Liver (tissue), 9 donors: ENCODE results near the gene PSMB7. TPM values are rescaled to one million over a fixed set of nuclear protein-coding genes. Genes with fewer than 3 reads are reported as not detected.
A peak's percentile ranks its signal among the peaks of the same experiment; 100 is the strongest.

Experiments used
- DNase-seq: peaks from one replicate; pipeline ENCODE4 v3.0.0-alpha.2; 2017; ENCODE audit warnings: low spot score
- H3K27ac ChIP-seq, 2 donors: one replicate each; pipeline ENCODE4 v1.7.0; 2013; ENCODE audit warnings: inconsistent platforms in 2 of 2, low read length in 2 of 2, control low read depth in 1 of 2, low read depth in 1 of 2, mild to moderate bottlenecking in 1 of 2
- H3K27me3 ChIP-seq, 4 donors: one replicate each; pipeline versions ENCODE4 v1.6.1 to v1.7.0; 2013; ENCODE audit warnings: low read length in 3 of 4, inconsistent platforms in 1 of 4, mild to moderate bottlenecking in 1 of 4, moderate library complexity in 1 of 4; ENCODE audit not compliant: control insufficient read depth in 4 of 4, insufficient read depth in 4 of 4
- H3K36me3 ChIP-seq, 4 donors: one replicate each; pipeline versions ENCODE4 v1.6.1 to v1.7.0; 2013; ENCODE audit warnings: low read length in 3 of 4, mild to moderate bottlenecking in 3 of 4, low read depth in 1 of 4, moderate library complexity in 1 of 4; ENCODE audit not compliant: control insufficient read depth in 4 of 4, insufficient read depth in 3 of 4
- H3K4me1 ChIP-seq, 4 donors: one replicate each; pipeline versions ENCODE4 v1.6.1 to v1.7.0; 2013; ENCODE audit warnings: low read length in 3 of 4, mild to moderate bottlenecking in 3 of 4, moderate library complexity in 1 of 4; ENCODE audit not compliant: control insufficient read depth in 4 of 4, insufficient read depth in 4 of 4
- H3K4me3 ChIP-seq, 3 donors: one replicate each; pipeline versions ENCODE4 v1.6.1 to v1.7.0; 2013; ENCODE audit warnings: low read length in 3 of 3, control low read depth in 1 of 3, low read depth in 1 of 3, mild to moderate bottlenecking in 1 of 3
- H3K9ac ChIP-seq, 2 donors: one replicate each; pipeline ENCODE4 v1.7.0; 2013; ENCODE audit warnings: low read length in 2 of 2, mild to moderate bottlenecking in 2 of 2, moderate library complexity in 2 of 2, control low read depth in 1 of 2, low read depth in 1 of 2
- H3K9me3 ChIP-seq, 4 donors: one replicate each; pipeline versions ENCODE4 v1.6.1 to v1.7.0; 2013; ENCODE audit warnings: low read length in 3 of 4; ENCODE audit not compliant: control insufficient read depth in 4 of 4
- EGR1 ChIP-seq, 2 donors: IDR thresholded peaks; 2 replicates each; pipeline ENCODE4 v1.6.1; 2016 to 2018; ENCODE audit warnings: antibody characterized with exemption in 2 of 2, low read depth in 2 of 2
- FOXA1 ChIP-seq: IDR thresholded peaks from 2 replicates; pipeline ENCODE4 v1.6.1; 2016; ENCODE audit warnings: antibody characterized with exemption
- FOXA2 ChIP-seq: IDR thresholded peaks from 2 replicates; pipeline ENCODE4 v1.6.1; 2016; ENCODE audit warnings: antibody characterized with exemption
- GABPA ChIP-seq, 2 donors: IDR thresholded peaks in 1 of 2; conservative IDR thresholded peaks in 1 of 2; 2 replicates each; pipeline ENCODE4 v1.6.1; 2016; ENCODE audit warnings: antibody characterized with exemption in 2 of 2, mild to moderate bottlenecking in 1 of 2, moderate library complexity in 1 of 2
- HNF4A ChIP-seq, 2 donors: conservative IDR thresholded peaks; 2 replicates each; pipeline ENCODE4 v1.6.1; 2016; ENCODE audit warnings: antibody characterized with exemption in 2 of 2, mild to moderate bottlenecking in 2 of 2
- HNF4G ChIP-seq: IDR thresholded peaks from 2 replicates; pipeline ENCODE4 v1.6.1; 2016; ENCODE audit warnings: antibody characterized with exemption
- JUND ChIP-seq, 2 donors: IDR thresholded peaks; 2 replicates each; pipeline ENCODE4 v1.6.1; 2016; ENCODE audit warnings: antibody characterized with exemption in 2 of 2
- NR2F2 ChIP-seq: IDR thresholded peaks from 2 replicates; pipeline ENCODE4 v1.6.1; 2016; ENCODE audit warnings: antibody characterized with exemption
- RAD21 ChIP-seq, 2 donors: IDR thresholded peaks; 2 replicates each; pipeline ENCODE4 v1.6.1; 2016; ENCODE audit warnings: antibody characterized with exemption in 2 of 2, mild to moderate bottlenecking in 2 of 2
- RXRA ChIP-seq, 2 donors: IDR thresholded peaks; 2 replicates each; pipeline ENCODE4 v1.6.1; 2017 to 2018; ENCODE audit warnings: antibody characterized with exemption in 2 of 2, mild to moderate bottlenecking in 1 of 2
- SP1 ChIP-seq: IDR thresholded peaks from 2 replicates; pipeline ENCODE4 v1.6.1; 2018; ENCODE audit warnings: antibody characterized with exemption, mild to moderate bottlenecking
- TAF1 ChIP-seq: conservative IDR thresholded peaks from 2 replicates; pipeline ENCODE4 v1.6.1; 2016; ENCODE audit warnings: antibody characterized with exemption, mild to moderate bottlenecking
- YY1 ChIP-seq: IDR thresholded peaks from 2 replicates; pipeline ENCODE4 v1.6.1; 2016; ENCODE audit warnings: antibody characterized with exemption, mild to moderate bottlenecking
- WGBS: extraction: QIAGEN DNeasy Blood & Tissue Kit; methylation state at CpG from one replicate; pipeline ENCODE4 v1.1.7; 2013; 5-methylcytosine and 5-hydroxymethylcytosine counted together
- polyA plus RNA-seq, 2 donors: library from polyadenylated mRNA; stranded (reverse) in 1 of 2; unstranded in 1 of 2; fragments of 200-250 nt in 1 of 2; fragments of >200 nt in 1 of 2; fragmentation: Nextera tagmentation in 1 of 2; extraction: Ambion mirVana in 1 of 2; gene quantifications; one replicate each; pipeline versions ENCODE4 v1.2.1 to v1.2.3, GENCODE V29; 2013 to 2015
- total RNA-seq, 2 donors: library from RNA; depleted of rRNA; stranded (reverse); fragments of >200 nt; gene quantifications; one replicate each; pipeline ENCODE4 v1.2.3, GENCODE V29; 2014
- TF ChIP-seq, protein P1 (sequence below): fragments of 150-350 bp; IDR thresholded peaks from 2 replicates; pipeline ENCODE4 v1.5.1; 2017; ENCODE audit warnings: improper control_type of control experiment, low read depth, low read length; ENCODE audit not compliant: missing input control
- TF ChIP-seq, protein P2 (sequence below): IDR thresholded peaks from 2 replicates; pipeline ENCODE4 v1.6.1; 2016; ENCODE audit warnings: antibody characterized with exemption, mild to moderate bottlenecking
- TF ChIP-seq, protein P3 (sequence below): IDR thresholded peaks from 2 replicates; pipeline ENCODE4 v1.6.1; 2016; ENCODE audit warnings: antibody characterized with exemption
- TF ChIP-seq, protein P4 (sequence below): IDR thresholded peaks from 2 replicates; pipeline ENCODE4 v1.6.1; 2016; ENCODE audit warnings: antibody characterized with exemption
- donor health status: healthy.
- donor health status: healthy.
- donor health status: healthy.
- donor health status: healthy.
- donor health status: healthy.

PSMB7 gene
- total and polyA plus RNA-seq, 4 donors = 90.9 to 183 (median 134) TPM

DNA sequence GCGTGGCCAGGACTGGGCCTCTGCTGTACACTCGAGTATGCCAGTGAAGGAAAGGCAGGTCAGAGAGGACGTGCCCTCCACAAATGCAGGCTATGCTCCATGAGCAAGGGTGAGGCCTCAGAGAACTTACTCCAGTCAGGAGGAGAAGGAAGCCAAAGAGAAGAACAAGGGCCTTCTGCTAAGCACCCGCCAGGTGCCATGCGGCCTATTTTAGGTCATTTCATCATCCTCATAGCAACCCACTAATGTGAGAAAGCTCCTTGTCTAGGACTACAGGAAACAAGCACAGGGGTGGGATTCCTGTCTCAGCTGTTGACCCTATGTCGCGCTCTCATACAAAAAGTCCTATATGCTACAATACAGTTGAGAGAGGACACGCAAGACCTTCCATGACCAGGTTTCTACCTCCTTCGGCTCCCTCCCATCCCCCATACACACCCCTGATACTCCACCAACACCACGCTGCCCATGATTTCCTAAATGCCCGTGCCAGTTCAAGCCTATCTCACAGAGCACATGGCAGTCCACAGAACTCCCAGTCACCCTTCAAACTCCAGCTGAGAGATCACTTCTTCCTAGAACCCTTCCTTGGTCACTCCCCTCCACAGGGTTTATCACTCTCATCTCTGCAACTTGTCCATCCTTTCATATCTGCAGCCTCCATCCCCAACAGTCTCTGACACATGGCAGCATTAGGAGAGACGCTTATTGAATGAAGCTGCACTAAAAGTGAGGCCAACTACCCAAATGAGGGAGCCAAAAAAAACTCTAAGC is 26.8 kb downstream of the PSMB7 start:
- H3K4me3 ChIP-seq = no peak overlapping the region
- TF ChIP-seq, protein P1, sequence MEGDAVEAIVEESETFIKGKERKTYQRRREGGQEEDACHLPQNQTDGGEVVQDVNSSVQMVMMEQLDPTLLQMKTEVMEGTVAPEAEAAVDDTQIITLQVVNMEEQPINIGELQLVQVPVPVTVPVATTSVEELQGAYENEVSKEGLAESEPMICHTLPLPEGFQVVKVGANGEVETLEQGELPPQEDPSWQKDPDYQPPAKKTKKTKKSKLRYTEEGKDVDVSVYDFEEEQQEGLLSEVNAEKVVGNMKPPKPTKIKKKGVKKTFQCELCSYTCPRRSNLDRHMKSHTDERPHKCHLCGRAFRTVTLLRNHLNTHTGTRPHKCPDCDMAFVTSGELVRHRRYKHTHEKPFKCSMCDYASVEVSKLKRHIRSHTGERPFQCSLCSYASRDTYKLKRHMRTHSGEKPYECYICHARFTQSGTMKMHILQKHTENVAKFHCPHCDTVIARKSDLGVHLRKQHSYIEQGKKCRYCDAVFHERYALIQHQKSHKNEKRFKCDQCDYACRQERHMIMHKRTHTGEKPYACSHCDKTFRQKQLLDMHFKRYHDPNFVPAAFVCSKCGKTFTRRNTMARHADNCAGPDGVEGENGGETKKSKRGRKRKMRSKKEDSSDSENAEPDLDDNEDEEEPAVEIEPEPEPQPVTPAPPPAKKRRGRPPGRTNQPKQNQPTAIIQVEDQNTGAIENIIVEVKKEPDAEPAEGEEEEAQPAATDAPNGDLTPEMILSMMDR = no peak
- TF ChIP-seq, protein P2, sequence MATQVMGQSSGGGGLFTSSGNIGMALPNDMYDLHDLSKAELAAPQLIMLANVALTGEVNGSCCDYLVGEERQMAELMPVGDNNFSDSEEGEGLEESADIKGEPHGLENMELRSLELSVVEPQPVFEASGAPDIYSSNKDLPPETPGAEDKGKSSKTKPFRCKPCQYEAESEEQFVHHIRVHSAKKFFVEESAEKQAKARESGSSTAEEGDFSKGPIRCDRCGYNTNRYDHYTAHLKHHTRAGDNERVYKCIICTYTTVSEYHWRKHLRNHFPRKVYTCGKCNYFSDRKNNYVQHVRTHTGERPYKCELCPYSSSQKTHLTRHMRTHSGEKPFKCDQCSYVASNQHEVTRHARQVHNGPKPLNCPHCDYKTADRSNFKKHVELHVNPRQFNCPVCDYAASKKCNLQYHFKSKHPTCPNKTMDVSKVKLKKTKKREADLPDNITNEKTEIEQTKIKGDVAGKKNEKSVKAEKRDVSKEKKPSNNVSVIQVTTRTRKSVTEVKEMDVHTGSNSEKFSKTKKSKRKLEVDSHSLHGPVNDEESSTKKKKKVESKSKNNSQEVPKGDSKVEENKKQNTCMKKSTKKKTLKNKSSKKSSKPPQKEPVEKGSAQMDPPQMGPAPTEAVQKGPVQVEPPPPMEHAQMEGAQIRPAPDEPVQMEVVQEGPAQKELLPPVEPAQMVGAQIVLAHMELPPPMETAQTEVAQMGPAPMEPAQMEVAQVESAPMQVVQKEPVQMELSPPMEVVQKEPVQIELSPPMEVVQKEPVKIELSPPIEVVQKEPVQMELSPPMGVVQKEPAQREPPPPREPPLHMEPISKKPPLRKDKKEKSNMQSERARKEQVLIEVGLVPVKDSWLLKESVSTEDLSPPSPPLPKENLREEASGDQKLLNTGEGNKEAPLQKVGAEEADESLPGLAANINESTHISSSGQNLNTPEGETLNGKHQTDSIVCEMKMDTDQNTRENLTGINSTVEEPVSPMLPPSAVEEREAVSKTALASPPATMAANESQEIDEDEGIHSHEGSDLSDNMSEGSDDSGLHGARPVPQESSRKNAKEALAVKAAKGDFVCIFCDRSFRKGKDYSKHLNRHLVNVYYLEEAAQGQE = no peak
- TF ChIP-seq HNF4G (no peak), TAF1 (no peak), HNF4A (conservative IDR thresholded peaks at IDR 0.05) (no peak), YY1 (no peak), EGR1 (IDR thresholded peaks at IDR 0.05; ENCODE audit: low read depth in 2 of 2) (no peak), RXRA (IDR thresholded peaks at IDR 0.05) (no peak)
- peak overlapping the region; percentile 17 to 95 for H3K27ac ChIP-seq
- peaks cover 17 to 78% (median 44%) of the 10 kb centered on the region in 4 donors for H3K4me1 ChIP-seq
- no peaks in the 10 kb centered on the region for H3K27me3 ChIP-seq
- 90% methylated on average over 12 of the region's 12 CpGs for WGBS
- H3K9me3 ChIP-seq = no peaks in the 10 kb centered on the region
- DNase-seq = no peak
- peaks cover 0 to 4% (median 2%) of the 10 kb centered on the region in 4 donors for H3K36me3 ChIP-seq
- H3K9ac ChIP-seq = no peak overlapping the region

DNA sequence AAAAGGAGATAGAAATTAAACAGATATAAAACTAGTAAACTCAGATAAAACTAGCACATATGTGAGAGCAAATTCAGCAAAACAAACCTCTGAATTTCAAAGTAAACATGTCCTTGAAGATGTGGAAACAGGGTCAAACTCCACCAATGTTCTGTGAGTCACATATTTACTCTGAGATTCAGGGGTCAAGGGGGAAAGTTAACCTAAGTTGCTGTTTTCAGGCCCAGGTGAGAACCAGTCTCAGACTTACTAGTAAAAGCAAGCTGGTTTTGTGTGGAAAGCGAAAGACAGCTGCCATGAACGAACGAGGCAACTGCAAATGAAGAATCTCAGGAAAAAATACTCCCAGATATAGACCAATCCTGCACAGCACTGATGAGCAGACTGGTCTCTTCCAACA is 29.0 kb downstream of the PSMB7 start:
- DNase-seq = no peak
- peak; percentile 95 for TF ChIP-seq SP1
- TF ChIP-seq YY1 = peak; percentile 78
- TF ChIP-seq RAD21 (IDR thresholded peaks at IDR 0.05) = peak; percentile 42 to 57
- TF ChIP-seq NR2F2 = peak; percentile 98
- TF ChIP-seq JUND (IDR thresholded peaks at IDR 0.05) = peak; percentile 98 to 99
- peak; percentile 95 to 96 for TF ChIP-seq RXRA (IDR thresholded peaks at IDR 0.05)
- TF ChIP-seq, protein P1 = no peak
- TF ChIP-seq HNF4A (conservative IDR thresholded peaks at IDR 0.05) = peak; percentile 97 to 98
- peak; percentile 100 for TF ChIP-seq FOXA1
- TF ChIP-seq, protein P3, sequence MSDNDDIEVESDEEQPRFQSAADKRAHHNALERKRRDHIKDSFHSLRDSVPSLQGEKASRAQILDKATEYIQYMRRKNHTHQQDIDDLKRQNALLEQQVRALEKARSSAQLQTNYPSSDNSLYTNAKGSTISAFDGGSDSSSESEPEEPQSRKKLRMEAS = peak; percentile 85
- TF ChIP-seq, protein P2 = peak; percentile 87
- TF ChIP-seq GABPA (IDR thresholded peaks at IDR 0.05 in 1 of 2, conservative IDR thresholded peaks at IDR 0.05 in 1 of 2) = peak in 1 of 2 donors; percentile 64
- peak; percentile 88 for TF ChIP-seq HNF4G
- TF ChIP-seq, protein P4, sequence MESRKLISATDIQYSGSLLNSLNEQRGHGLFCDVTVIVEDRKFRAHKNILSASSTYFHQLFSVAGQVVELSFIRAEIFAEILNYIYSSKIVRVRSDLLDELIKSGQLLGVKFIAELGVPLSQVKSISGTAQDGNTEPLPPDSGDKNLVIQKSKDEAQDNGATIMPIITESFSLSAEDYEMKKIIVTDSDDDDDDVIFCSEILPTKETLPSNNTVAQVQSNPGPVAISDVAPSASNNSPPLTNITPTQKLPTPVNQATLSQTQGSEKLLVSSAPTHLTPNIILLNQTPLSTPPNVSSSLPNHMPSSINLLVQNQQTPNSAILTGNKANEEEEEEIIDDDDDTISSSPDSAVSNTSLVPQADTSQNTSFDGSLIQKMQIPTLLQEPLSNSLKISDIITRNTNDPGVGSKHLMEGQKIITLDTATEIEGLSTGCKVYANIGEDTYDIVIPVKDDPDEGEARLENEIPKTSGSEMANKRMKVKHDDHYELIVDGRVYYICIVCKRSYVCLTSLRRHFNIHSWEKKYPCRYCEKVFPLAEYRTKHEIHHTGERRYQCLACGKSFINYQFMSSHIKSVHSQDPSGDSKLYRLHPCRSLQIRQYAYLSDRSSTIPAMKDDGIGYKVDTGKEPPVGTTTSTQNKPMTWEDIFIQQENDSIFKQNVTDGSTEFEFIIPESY = peak; percentile 72
- TF ChIP-seq FOXA2 = peak; percentile 100

More for the DNA sequence above, 29.0 kb downstream of the PSMB7 start:
- H3K27ac ChIP-seq = peak overlapping the region; percentile 81 to 95
- H3K4me3 ChIP-seq = peak overlapping the region in 2 of 3 donors; percentile 29 to 42
- WGBS = 33% methylated on average over 3 of the region's 3 CpGs
- H3K36me3 ChIP-seq = peaks cover 0 to 8% (median 5%) of the 10 kb centered on the region in 4 donors
- peak overlapping the region; percentile 71 to 92 for H3K9ac ChIP-seq
- peaks cover 21 to 72% (median 47%) of the 10 kb centered on the region in 4 donors for H3K4me1 ChIP-seq
- H3K9me3 ChIP-seq = no peaks in the 10 kb centered on the region
- H3K27me3 ChIP-seq = no peaks in the 10 kb centered on the region
